GM10266 (cell line): Measurements from ENCODE around the gene HEATR3.

Experiments used
- DNase-seq: peaks from one replicate; pipeline ENCODE4 v3.0.0; 2012; ENCODE audit errors: extremely low spot score
- CTCF ChIP-seq: IDR thresholded peaks from 2 replicates; pipeline ENCODE4 v1.5.1; 2012; ENCODE audit warnings: mild to moderate bottlenecking, low read depth; ENCODE audit not compliant: control insufficient read depth, insufficient read depth; ENCODE audit errors: missing control alignments

Gene HEATR3

GRCh38 chr16:50153596-50154419 lies 88.0 kb downstream of the HEATR3 start:
- TF ChIP-seq CTCF: no peak
- peak; percentile 62 for DNase-seq

GRCh38 chr16:50154420-50154950 lies 88.7 kb downstream of the HEATR3 start:
- DNase-seq: peak; percentile 27

GRCh38 chr16:50155925-50156324 lies 90.2 kb downstream of the HEATR3 start:
- no peak for TF ChIP-seq CTCF
- DNase-seq: no peak

More at GRCh38 chr16:50154420-50154950, 88.7 kb downstream of the HEATR3 start:
- no peak for TF ChIP-seq CTCF
